ENCODE results near the gene SUMO1.

The SUMO1 gene

DNA sequence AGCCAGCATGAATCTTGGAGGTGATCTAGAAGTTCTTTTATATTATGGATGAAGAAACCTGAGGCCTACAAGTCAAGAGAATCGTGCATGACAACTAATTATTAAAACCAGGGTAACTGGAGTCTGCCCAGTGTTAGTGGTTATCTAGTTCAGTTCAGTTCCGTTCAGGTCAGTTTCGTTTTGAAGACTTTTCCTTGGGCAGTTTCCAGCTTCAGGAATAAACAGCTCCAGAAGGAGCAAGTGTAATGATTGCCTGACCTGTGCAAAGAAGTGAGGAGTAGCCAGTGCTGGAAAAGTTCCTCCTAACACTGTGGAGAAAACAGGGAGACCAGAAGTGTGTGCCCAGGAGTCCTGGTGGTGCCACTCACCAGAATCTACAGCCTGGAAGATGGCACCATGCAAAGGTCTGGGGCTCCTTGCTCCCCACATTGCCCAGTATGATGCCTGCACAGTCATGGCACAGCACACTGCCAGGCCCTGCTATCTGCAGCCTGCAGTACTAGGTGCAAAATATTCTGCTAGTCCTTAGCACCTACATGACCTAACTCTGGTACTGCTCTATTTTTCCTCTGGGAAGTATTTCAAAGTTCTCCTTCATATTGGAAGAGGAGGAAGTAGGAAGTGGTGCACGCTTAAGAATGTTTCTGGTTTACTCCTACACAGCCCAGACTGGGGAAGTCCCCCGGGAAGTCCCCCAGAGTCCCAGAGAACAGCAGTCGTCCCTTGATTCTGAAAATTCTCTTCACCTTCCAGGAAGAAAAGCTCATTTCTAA is 65.8 kb downstream of the SUMO1 start:
- TF ChIP-seq GATA2 (IDR thresholded peaks at IDR 0.05; ENCODE audit: low read depth, low read length) (no peak), GATA3 (IDR thresholded peaks at IDR 0.05; ENCODE audit: low read depth, low read length) (no peak)

GRCh38 chr2:202171241-202171825 is 67.1 kb downstream of the SUMO1 start:
- TF ChIP-seq GATA2 (IDR thresholded peaks at IDR 0.05; ENCODE audit: low read depth, low read length) (no peak), GATA3 (IDR thresholded peaks at IDR 0.05; ENCODE audit: low read depth, low read length) (no peak)

- TF ChIP-seq GATA2 (IDR thresholded peaks at IDR 0.05; ENCODE audit: low read depth, low read length) (no peak), GATA3 (IDR thresholded peaks at IDR 0.05; ENCODE audit: low read depth, low read length) (no peak)
These were observed 68.5 kb downstream of the SUMO1 start for GRCh38 chr2:202169832-202170424.

DNA sequence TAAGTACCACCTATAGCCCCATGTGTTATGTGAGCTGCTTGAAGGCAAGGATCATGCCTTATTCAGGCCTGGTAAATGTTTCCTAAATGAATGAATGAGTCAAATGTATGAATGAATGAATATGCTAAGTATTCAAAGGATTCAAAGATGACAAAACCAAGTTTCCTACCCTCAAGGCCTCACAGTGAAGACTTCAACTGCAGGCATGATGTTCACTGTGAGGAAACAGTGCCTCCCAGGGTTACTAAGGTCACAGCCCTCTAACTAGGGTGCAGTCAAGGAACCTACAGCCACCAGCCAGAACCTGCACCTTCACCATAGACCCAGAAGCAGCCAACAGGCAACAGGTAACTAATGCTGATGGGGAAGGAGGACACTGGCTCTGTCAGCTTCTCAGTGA is 69.3 kb downstream of the SUMO1 start:
- TF ChIP-seq GATA2 (IDR thresholded peaks at IDR 0.05; ENCODE audit: low read depth, low read length) (no peak), GATA3 (IDR thresholded peaks at IDR 0.05; ENCODE audit: low read depth, low read length) (no peak)

DNA sequence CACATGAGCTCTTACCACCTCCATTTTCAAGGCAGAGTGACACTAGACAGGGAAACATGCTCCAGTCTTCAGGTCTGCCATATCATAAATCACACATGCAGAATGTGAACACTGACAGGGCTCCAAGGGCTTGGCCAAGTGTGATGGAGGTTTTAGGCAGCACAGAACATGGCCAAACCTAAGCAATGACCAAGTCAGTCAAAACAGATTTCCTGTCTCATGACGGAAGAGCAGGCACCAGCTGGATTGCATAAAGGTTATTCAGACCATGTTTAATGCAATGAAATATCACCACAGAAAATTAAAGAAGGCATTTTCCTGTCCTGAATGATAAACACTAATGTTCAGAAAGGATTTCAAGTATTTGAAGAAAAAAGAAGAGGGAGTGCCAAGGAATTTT is 72.5 kb downstream of the SUMO1 start:
- TF ChIP-seq GATA2 (IDR thresholded peaks at IDR 0.05; ENCODE audit: low read depth, low read length): no peak
- TF ChIP-seq GATA3 (IDR thresholded peaks at IDR 0.05; ENCODE audit: low read depth, low read length): no peak

DNA sequence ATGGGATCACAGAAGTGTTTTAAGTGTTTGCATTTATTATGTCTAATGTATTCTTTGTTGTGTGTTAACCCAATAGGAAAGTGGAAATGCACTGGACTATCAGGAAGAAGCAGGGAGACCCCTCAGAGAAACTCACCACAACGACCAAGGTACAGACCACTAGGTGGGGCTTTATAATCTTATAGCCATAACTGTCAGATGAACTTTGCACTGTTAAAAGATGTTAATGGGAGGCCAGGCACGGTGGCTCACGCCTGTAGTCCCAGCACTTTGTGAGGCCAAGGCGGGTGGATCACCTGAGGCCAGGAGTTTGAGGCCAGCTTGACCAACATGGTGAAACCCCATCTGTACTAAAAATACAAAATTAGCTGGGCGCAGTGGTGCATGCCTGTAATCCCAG is 73.2 kb downstream of the SUMO1 start:
- TF ChIP-seq GATA3 (IDR thresholded peaks at IDR 0.05; ENCODE audit: low read depth, low read length) (no peak), GATA2 (IDR thresholded peaks at IDR 0.05; ENCODE audit: low read depth, low read length) (no peak)

DNA sequence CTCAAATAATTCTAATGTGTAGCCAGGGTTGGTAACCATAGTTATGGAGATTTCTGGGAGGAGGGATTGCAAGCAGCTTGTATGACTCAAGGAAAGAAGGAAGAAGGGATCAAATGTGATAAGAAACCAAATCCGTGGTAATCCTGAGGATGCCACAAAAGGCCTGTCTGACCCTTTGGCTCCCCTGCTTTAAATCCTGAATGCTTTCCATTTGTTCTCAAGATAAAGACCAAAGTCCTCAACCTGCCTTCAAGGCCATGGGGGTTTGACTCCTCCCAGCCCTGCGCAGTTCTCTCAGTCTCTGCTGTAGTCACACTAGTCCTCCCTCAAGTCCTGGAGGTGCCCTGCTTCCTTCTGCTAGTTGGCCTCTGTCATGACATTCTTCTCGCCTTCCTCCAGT is 74.0 kb downstream of the SUMO1 start:
- TF ChIP-seq GATA2 (IDR thresholded peaks at IDR 0.05; ENCODE audit: low read depth, low read length) (no peak), GATA3 (IDR thresholded peaks at IDR 0.05; ENCODE audit: low read depth, low read length) (no peak)

DNA sequence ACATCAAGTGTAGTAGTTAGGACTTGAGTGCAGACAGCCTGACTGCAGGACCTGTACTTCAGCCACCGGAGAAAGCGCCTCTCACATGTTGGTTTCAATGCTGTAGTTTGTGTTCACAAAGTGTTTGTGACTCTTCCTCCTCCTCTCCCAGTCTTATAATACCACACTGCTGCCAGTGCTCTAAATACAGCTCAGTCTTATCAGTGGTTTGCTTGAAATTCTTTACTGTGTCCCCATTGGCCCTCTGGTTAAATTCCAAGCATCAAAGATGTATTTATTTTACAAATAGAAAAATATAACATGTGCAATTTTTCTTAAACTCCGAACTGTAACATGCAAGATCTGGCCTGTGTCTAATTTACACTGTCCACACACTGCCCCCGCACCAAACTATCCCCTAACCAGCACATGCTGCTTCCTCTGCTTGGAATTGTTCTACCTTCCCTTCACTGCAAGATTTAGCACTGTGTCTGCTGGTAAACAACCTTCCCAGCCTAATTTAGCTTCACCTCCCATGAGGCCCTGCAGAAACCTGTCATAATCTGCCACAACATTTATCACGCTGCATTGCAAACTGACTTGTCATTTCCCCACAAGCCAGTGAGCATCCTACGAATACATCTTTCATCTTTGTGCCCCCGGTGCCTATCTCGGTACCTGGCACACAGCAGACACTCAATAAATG is 77.1 kb downstream of the SUMO1 start:
- TF ChIP-seq GATA2 (IDR thresholded peaks at IDR 0.05; ENCODE audit: low read depth, low read length) (no peak), GATA3 (IDR thresholded peaks at IDR 0.05; ENCODE audit: low read depth, low read length) (no peak)

GRCh38 chr2:202158796-202159195 is 79.6 kb downstream of the SUMO1 start:
- TF ChIP-seq GATA2 (IDR thresholded peaks at IDR 0.05; ENCODE audit: low read depth, low read length): no peak
- no peak for TF ChIP-seq GATA3 (IDR thresholded peaks at IDR 0.05; ENCODE audit: low read depth, low read length)

DNA sequence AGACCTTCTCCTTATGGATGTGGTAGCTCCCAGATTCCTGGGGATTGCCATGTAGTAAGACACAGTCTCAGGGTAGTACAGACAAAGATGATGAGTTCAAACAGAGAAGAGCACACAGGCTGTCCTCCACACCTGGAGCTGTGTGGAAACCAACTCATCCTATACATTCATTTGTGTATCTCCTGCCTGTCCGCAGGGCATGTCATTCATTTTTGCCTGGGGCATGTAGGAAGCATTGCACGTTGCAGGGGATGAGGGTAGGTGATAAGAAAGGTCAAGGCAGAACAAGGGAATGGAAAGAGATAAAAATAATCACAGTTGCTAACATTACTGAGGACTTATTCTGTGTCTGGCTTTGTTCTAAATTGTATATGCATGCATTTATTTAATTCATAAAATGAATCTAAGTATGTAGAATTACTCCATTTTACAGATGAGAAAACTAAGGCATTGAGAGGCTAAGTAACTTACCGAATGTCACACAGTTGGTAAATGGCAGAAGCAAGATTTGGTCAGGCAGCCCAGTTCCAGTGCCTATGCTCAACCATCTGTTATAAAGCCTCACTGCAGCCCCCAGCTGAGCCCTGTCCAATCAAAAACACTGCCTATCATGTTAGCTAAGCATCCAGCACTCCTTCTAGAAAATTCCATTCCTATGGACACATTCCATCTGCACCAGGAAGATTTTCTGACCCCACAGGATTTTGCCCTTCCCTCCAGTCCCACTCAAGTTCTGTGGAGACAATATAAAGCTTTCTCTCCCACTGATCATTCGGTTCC is 81.0 kb downstream of the SUMO1 start:
- TF ChIP-seq GATA2 (IDR thresholded peaks at IDR 0.05; ENCODE audit: low read depth, low read length): no peak
- TF ChIP-seq GATA3 (IDR thresholded peaks at IDR 0.05; ENCODE audit: low read depth, low read length): no peak
